Skeletal muscle satellite cell (primary cell): ENCODE results near the gene MDN1.
"Not testable (repeated sequence)": the region's sequence is repeated elsewhere in the genome, so short reads cannot be mapped to it uniquely, and the experiment has no call there.

Source experiments
- H3K27me3 ChIP-seq: 2 replicates; pipeline ENCODE4 v1.7.0; 2013; ENCODE audit warnings: low read length; ENCODE audit not compliant: control insufficient read depth, insufficient read depth
- H3K36me3 ChIP-seq: 2 replicates; pipeline ENCODE4 v1.7.0; 2013; ENCODE audit warnings: mild to moderate bottlenecking, control low read depth, low read length; ENCODE audit not compliant: insufficient read depth
- H3K4me1 ChIP-seq: 2 replicates; pipeline ENCODE4 v1.7.0; 2013; ENCODE audit warnings: low read length; ENCODE audit not compliant: control insufficient read depth, insufficient read depth
- H3K4me2 ChIP-seq: 2 replicates; pipeline ENCODE4 v1.7.0; 2013; ENCODE audit warnings: mild to moderate bottlenecking, low read length
- H3K4me3 ChIP-seq: 2 replicates; pipeline ENCODE4 v1.7.0; 2013; ENCODE audit warnings: low read length
- H3K9ac ChIP-seq: 2 replicates; pipeline ENCODE4 v1.7.0; 2013; ENCODE audit warnings: mild to moderate bottlenecking, low read depth, low read length, moderate library complexity
- H3K9me3 ChIP-seq: replicated peaks from 2 replicates; pipeline ENCODE4 v1.7.0; 2013; ENCODE audit warnings: mild to moderate bottlenecking, control low read depth, low read length

Gene MDN1

DNA sequence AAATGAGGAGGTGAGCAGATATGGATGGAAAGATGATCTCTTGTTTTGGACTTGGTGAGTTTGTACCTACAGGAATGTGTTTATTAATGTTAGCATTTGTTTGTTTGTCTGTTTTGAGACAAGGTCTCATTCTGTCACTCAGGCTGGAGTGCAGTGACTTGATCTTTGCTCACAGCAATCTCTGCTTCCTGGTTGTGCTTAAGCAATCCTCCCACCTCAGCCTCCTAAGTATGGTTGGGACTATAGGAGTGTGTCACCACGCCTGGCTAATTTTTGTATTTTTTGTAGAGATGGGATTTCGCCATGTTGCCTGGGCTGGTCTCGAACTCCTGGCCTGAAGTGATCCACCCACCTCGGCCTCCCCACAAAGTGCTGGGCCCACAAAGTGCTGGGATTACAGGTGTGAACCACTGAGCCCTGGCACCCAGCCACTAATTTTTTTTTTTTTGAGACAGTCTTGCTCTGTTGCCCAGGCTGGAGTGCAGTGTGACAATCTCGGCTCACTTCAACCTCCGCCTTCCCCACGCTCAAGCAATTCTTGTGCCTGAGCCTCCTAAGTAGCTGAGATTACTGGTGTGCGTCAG lies 17.1 kb upstream of the MDN1 start:
- H3K4me1 ChIP-seq = no peaks in the 10 kb centered on the region
- no peak overlapping the region for H3K9ac ChIP-seq
- H3K36me3 ChIP-seq = peaks cover 20% of the 10 kb centered on the region
- H3K4me2 ChIP-seq = no peak overlapping the region
- H3K27me3 ChIP-seq = no peaks in the 10 kb centered on the region
- H3K4me3 ChIP-seq = no peak overlapping the region
- H3K9me3 ChIP-seq = no peaks in the 10 kb centered on the region

GRCh38 chr6:89834884-89835792 lies 15.5 kb upstream of the MDN1 start:
- H3K27me3 ChIP-seq = no peaks in the 10 kb centered on the region
- H3K4me3 ChIP-seq = no peak overlapping the region
- no peak overlapping the region for H3K9ac ChIP-seq
- H3K4me1 ChIP-seq = no peaks in the 10 kb centered on the region
- no peak overlapping the region for H3K4me2 ChIP-seq
- no peaks in the 10 kb centered on the region for H3K9me3 ChIP-seq
- peaks cover 20% of the 10 kb centered on the region for H3K36me3 ChIP-seq

GRCh38 chr6:89830170-89830809 lies 10.7 kb upstream of the MDN1 start:
- no peaks in the 10 kb centered on the region for H3K4me1 ChIP-seq
- peak overlapping the region; percentile 95 for H3K9ac ChIP-seq
- H3K27me3 ChIP-seq = no peaks in the 10 kb centered on the region
- H3K4me2 ChIP-seq = peak overlapping the region; percentile 88
- H3K9me3 ChIP-seq = no peaks in the 10 kb centered on the region
- H3K36me3 ChIP-seq = peaks cover 14% of the 10 kb centered on the region
- H3K4me3 ChIP-seq = peak overlapping the region; percentile 91

DNA sequence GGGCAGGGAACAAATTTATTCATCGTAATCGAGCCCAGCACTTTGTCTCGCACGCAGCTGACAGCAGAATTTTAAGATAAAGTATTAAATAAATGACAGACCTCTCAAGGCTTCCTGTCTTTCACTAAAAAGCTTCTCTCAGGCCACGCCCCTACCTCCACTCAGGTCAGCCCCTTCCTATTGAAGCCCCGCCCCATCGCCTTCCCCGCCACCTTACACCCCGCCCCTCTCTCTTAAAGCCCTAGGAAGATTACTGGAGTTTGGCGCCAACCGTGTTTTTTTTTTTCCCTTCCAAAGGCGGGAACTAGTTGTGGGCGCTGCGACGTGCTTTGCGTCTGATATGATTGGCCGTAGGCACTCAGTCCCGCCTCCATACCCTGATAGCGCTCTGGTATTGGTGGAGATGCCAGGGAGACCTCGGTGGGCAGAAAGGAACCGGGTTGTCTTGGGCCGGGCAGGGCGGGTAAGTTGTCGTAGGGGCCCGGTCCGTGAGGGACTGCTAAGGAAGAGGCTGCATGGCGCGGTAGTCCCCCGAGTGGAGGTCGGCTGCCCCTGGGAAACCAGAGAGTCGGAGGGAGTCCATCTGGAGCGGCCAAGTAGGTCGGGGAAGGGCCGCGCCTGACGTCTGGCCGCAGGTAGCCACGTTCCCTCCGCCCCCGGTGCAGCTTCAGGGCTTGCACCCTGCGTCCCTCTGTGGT lies 10.0 kb upstream of the MDN1 start, which contains the start of gene CASP8AP2:
TSS of gene CASP8AP2 (plus strand) at position 409 of the 698 bp plus-strand sequence.
- H3K4me2 ChIP-seq = peak within 1 kb of the TSS; percentile 88
- no peaks in the 10 kb centered on the region for H3K4me1 ChIP-seq
- H3K36me3 ChIP-seq = peaks cover 13% of the 10 kb centered on the region
- peak within 1 kb of the TSS; percentile 95 for H3K9ac ChIP-seq
- H3K9me3 ChIP-seq = no peaks in the 10 kb centered on the region
- H3K4me3 ChIP-seq = peak within 1 kb of the TSS; percentile 91
- no peaks in the 10 kb centered on the region for H3K27me3 ChIP-seq

GRCh38 chr6:89828988-89829471 lies 9.4 kb upstream of the MDN1 start:
- Histone ChIP-seq H3K4me3 (peak overlapping the region; percentile 91), H3K4me2 (peak overlapping the region; percentile 88), H3K9me3 (no peaks in the 10 kb centered on the region), H3K27me3 (no peaks in the 10 kb centered on the region), H3K36me3 (peaks cover 13% of the 10 kb centered on the region), H3K4me1 (no peaks in the 10 kb centered on the region), H3K9ac (peak overlapping the region; percentile 85)

- peak overlapping the region; percentile 91 for H3K4me3 ChIP-seq
- peak overlapping the region; percentile 85 for H3K9ac ChIP-seq
- peak overlapping the region; percentile 88 for H3K4me2 ChIP-seq
- peaks cover 12% of the 10 kb centered on the region for H3K36me3 ChIP-seq
- H3K4me1 ChIP-seq, H3K9me3 ChIP-seq, H3K27me3 ChIP-seq: not testable (repeated sequence)
These were observed 8.9 kb upstream of the MDN1 start for GRCh38 chr6:89828475-89828987.

DNA sequence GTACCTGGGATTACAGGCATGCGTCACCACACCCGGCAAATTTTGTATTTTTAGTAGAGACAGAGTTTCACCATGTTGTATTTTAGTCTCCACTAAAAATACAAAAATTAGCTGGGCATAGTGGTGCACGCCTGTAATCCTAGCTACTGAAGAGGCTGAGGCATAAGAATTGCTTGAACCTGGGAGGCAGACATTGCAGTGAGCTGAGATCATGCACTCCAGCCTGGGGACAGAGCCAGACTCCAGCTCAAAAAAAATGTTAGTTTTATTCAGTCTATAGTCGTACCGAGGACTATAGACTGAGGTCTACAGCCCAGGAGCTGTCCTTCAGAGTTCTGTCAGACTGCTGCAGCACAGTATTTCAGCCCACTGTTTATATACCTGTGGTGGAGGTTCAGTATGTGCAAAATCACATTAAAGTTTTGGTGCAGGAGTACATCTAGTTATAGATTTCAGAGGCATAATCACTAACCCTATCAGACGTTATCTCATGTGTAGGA lies 6.5 kb upstream of the MDN1 start:
- H3K9me3 ChIP-seq = no peaks in the 10 kb centered on the region
- H3K36me3 ChIP-seq = no peaks in the 10 kb centered on the region
- H3K27me3 ChIP-seq = no peaks in the 10 kb centered on the region
- no peak overlapping the region for H3K4me2 ChIP-seq
- no peak overlapping the region for H3K9ac ChIP-seq
- no peaks in the 10 kb centered on the region for H3K4me1 ChIP-seq
- no peak overlapping the region for H3K4me3 ChIP-seq

GRCh38 chr6:89818977-89819335 lies 638 bp downstream of the MDN1 start:
- Histone ChIP-seq H3K4me3 (peak overlapping the region; percentile 92), H3K36me3 (no peaks in the 10 kb centered on the region), H3K4me2 (peak overlapping the region; percentile 94), H3K9ac (peak overlapping the region; percentile 85), H3K4me1 (peaks cover 8% of the 10 kb centered on the region), H3K27me3 (no peaks in the 10 kb centered on the region), H3K9me3 (no peaks in the 10 kb centered on the region)

GRCh38 chr6:89817481-89817880 lies 2.1 kb downstream of the MDN1 start:
- Histone ChIP-seq H3K36me3 (no peaks in the 10 kb centered on the region), H3K4me1 (peaks cover 8% of the 10 kb centered on the region), H3K27me3 (no peaks in the 10 kb centered on the region), H3K9ac (no peak overlapping the region), H3K4me3 (no peak overlapping the region), H3K4me2 (peak overlapping the region; percentile 94), H3K9me3 (no peaks in the 10 kb centered on the region)

GRCh38 chr6:89813422-89813821 lies 6.2 kb downstream of the MDN1 start:
- not testable (repeated sequence) for H3K9ac ChIP-seq, H3K9me3 ChIP-seq, H3K4me1 ChIP-seq, H3K4me2 ChIP-seq, H3K27me3 ChIP-seq, H3K36me3 ChIP-seq, H3K4me3 ChIP-seq

DNA sequence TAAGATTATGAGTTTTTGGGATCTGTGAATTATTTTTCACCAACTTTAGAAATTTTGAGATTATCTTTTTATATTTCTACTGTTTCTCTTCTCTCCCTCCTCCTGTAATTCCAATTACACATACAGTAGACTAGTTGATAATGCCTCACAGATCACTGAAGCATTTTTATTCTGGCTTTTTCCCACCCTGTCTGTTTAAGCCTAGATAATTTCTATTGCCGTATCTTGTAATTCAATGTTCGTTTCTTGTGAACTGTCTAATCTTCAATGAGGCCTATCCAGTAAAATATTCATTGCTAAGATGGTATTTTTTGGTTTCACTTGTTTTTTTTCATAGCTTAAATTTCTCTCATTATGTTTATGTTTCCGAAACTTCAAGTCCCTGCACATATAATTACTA lies 12.0 kb downstream of the MDN1 start:
- no peak overlapping the region for H3K4me3 ChIP-seq
- H3K4me1 ChIP-seq = no peaks in the 10 kb centered on the region
- H3K9ac ChIP-seq = no peak overlapping the region
- H3K9me3 ChIP-seq = no peaks in the 10 kb centered on the region
- H3K27me3 ChIP-seq = no peaks in the 10 kb centered on the region
- H3K36me3 ChIP-seq = no peaks in the 10 kb centered on the region
- H3K4me2 ChIP-seq = no peak overlapping the region
